ENCODE measurements around the gene DEDD.

The DEDD gene

DNA sequence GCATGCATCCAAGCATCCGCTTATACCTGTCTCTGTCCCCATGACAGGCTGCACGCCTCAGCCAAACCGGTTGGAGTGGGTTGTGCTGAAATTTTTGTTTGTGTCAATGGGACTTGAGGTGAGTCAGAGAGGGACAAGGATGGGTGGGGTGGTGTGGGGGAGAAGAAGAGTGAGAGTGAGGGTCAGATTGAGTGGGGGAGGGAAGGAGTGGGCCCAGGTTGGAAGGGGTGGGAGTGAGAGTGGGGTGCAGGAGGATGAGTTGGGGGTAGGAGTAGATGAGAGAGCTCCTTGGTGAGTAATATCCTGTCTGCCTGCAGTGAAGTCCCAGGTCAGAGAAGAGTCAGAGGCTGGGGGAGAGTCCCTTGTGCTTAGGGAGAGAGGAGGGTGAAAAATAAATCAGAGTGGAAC is 39.8 kb downstream of the DEDD start:
- 0 out of 2 replicates have a peak, but pooled peaks cover 2% of the 10 kb centered on the region for H3K4me1 ChIP-seq (ENCODE audit: control insufficient read depth, insufficient read depth, low read length)

DNA sequence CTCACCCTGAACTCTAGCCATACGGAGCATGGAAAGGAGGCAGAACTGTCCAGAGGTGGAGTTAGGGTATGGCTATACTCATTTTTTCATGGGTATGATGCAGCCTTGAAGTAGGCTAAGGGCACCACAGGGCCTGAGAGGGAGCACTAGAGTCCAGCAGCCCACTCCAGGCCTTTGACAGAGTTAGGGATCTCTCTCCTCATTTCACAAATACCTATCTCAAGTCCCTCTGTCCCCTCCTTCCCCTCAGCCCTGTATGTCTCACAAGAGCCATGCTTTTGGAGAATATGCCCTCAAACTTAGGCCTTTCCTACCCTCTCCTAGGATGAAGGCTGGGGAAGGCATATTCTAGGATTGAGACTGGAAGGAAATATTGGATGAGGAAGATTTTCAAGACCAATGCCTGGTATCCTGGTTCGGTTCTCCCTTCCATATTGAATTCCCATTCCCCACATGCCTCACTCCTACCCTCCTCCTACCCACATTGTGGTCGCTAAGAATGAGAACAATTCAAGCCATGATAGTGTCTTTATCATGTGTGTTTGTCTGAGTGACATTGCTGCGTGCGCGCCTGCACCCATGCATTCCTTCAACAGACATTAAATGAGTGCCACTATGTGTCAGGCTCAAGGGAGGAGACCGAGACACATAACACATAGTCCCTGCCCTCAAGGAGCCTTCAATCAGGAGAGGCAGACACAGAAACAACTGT is 40.5 kb downstream of the DEDD start:
- Histone ChIP-seq H3K27me3 (ENCODE audit: control insufficient read depth, insufficient read depth, low read length) (no peaks in the 10 kb centered on the region), H3K4me1 (ENCODE audit: control insufficient read depth, insufficient read depth, low read length) (0 out of 2 replicates have a peak, but pooled peaks cover 2% of the 10 kb centered on the region), H3K9me3 (ENCODE audit: control insufficient read depth, insufficient read depth, low read length) (no peaks in the 10 kb centered on the region), H3K27ac (ENCODE audit: low read length) (no peak overlapping the region), H3K36me3 (ENCODE audit: control insufficient read depth, insufficient read depth, low read length) (no peaks in the 10 kb centered on the region), H3K4me3 (ENCODE audit: low read length) (no peak overlapping the region)
- no peak for DNase-seq (ENCODE audit: low read depth, low spot score)
- WGBS (ENCODE audit: insufficient coverage, insufficient read length), result no CpG with 5 or more reads among the region's 7 CpGs

More for the DNA sequence above, 39.8 kb downstream of the DEDD start:
- no CpG with 5 or more reads among the region's 3 CpGs for WGBS (ENCODE audit: insufficient coverage, insufficient read length)
- no peak overlapping the region for H3K27ac ChIP-seq (ENCODE audit: low read length)
- H3K9me3 ChIP-seq (ENCODE audit: control insufficient read depth, insufficient read depth, low read length), result no peaks in the 10 kb centered on the region
- H3K27me3 ChIP-seq (ENCODE audit: control insufficient read depth, insufficient read depth, low read length), result no peaks in the 10 kb centered on the region
- no peak for DNase-seq (ENCODE audit: low read depth, low spot score)
- no peak overlapping the region for H3K4me3 ChIP-seq (ENCODE audit: low read length)
- H3K36me3 ChIP-seq (ENCODE audit: control insufficient read depth, insufficient read depth, low read length), result no peaks in the 10 kb centered on the region

DNA sequence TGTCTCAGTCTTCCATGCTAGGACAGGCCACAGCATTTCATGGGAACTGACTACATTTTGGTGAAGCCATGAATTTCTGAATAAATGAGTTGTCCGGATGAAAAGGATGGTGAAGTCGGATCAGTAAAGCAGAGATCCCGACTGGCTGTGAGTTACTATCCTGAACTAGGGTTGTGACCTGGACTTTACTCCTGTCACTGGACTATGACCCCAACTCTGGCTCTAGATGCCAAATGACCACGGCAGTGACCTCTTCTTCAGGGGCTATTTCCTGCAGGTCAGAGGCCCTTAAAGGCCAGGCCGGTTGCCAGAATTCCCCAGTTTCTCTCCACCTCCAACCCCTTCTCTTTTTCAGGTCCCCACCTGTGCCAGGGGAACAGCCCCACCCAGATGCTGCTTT is 41.4 kb downstream of the DEDD start:
- no peaks in the 10 kb centered on the region for H3K36me3 ChIP-seq (ENCODE audit: control insufficient read depth, insufficient read depth, low read length)
- H3K27ac ChIP-seq (ENCODE audit: low read length), result no peak overlapping the region
- H3K4me3 ChIP-seq (ENCODE audit: low read length), result no peak overlapping the region
- whole genome bisulfite sequencing (ENCODE audit: insufficient coverage, insufficient read length), result no CpG with 5 or more reads among the region's 5 CpGs
- no peaks in the 10 kb centered on the region for H3K27me3 ChIP-seq (ENCODE audit: control insufficient read depth, insufficient read depth, low read length)
- DNase-seq (ENCODE audit: low read depth, low spot score), result no peak
- H3K4me1 ChIP-seq (ENCODE audit: control insufficient read depth, insufficient read depth, low read length), result 0 out of 2 replicates have a peak, but pooled peaks cover 2% of the 10 kb centered on the region
- H3K9me3 ChIP-seq (ENCODE audit: control insufficient read depth, insufficient read depth, low read length), result no peaks in the 10 kb centered on the region

DNA sequence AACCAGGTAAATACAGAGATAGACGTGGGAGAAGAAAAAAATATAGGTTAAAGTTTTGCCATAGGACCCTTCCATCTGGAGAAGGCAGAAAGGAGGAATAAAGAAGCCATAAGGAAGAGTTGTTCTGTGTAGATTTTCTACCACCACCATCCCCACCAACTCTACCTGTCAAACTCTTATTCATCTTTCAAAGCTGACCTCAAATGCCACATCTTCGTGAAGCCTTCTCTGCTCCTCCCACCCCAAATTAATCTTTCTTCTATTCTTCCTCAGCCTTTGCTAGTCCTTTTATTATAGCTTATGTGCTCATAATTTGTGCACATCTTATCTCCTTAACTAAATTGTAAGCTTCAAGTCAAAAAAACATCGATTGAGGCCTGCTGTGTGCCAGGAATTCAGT is 41.9 kb downstream of the DEDD start:
- Histone ChIP-seq H3K27ac (ENCODE audit: low read length) (no peak overlapping the region), H3K4me3 (ENCODE audit: low read length) (no peak overlapping the region), H3K27me3 (ENCODE audit: control insufficient read depth, insufficient read depth, low read length) (no peaks in the 10 kb centered on the region), H3K36me3 (ENCODE audit: control insufficient read depth, insufficient read depth, low read length) (no peaks in the 10 kb centered on the region), H3K9me3 (ENCODE audit: control insufficient read depth, insufficient read depth, low read length) (no peaks in the 10 kb centered on the region), H3K4me1 (ENCODE audit: control insufficient read depth, insufficient read depth, low read length) (0 out of 2 replicates have a peak, but pooled peaks cover 2% of the 10 kb centered on the region)
- DNase-seq (ENCODE audit: low read depth, low spot score), result no peak
- WGBS (ENCODE audit: insufficient coverage, insufficient read length), result no CpG with 5 or more reads among the region's 3 CpGs

DNA sequence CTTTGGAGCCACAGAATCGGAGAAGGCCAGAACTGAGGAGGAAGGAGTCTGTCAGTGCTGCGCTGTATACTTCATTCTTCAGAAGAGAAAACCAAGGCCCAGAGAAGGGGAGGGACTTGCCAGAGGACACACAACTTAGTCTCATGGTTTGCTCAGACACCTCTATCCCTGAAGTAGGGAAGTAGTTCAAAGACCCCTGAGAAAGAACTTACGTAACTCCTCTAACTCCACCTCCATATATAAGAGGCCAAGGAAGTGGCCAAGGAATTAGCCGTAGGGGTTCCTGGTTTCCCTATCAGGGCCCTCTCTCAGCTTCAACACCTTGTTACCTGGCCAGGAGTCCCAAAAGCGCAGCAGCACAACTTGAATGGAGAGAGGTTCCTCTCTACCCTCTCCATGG is 42.5 kb downstream of the DEDD start:
- Histone ChIP-seq H3K27ac (ENCODE audit: low read length) (no peak overlapping the region), H3K4me3 (ENCODE audit: low read length) (no peak overlapping the region), H3K36me3 (ENCODE audit: control insufficient read depth, insufficient read depth, low read length) (no peaks in the 10 kb centered on the region), H3K9me3 (ENCODE audit: control insufficient read depth, insufficient read depth, low read length) (no peaks in the 10 kb centered on the region), H3K4me1 (ENCODE audit: control insufficient read depth, insufficient read depth, low read length) (0 out of 2 replicates have a peak, but pooled peaks cover 2% of the 10 kb centered on the region), H3K27me3 (ENCODE audit: control insufficient read depth, insufficient read depth, low read length) (no peaks in the 10 kb centered on the region)
- no CpG with 5 or more reads among the region's 5 CpGs for WGBS (ENCODE audit: insufficient coverage, insufficient read length)
- no peak for DNase-seq (ENCODE audit: low read depth, low spot score)

DNA sequence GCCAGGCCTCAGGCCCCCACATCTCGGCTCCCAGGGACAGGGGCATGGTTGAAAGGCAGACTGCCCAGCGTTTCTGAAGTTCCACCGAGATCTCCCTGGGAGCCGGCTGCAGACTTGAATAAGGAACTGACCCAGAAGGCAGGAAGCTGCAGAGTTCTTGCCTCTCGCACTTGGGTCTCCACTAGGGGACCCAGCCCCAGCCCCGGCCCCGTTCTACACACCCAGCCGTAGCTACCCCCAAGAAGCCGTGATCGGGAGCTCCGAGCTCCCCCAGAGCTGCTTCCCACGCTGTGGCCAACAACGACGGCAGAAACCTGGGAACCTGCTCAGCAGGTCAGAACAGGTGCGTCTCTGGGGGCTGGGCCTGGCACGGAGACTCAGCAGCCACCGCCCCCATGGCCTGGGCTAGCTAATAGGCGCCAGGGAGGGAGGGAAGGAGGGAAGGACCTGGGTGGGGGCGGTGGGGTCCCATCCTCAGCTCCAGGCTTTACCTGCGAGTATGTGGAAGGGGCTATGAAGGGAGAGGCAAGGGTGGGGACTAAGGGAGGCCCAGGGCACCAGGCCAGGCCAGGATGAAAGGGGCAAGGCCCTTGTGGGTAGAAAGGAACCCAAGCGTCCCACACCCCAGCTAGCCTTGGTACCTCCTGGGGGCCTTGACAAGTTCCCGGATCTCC is 43.1 kb downstream of the DEDD start, which contains the start of gene NECTIN4:
NECTIN4 (minus strand) TSS at position 308 of the 674 bp plus-strand sequence; CDS start at position 46, 262 bp downstream.
- Histone ChIP-seq H3K27me3 (ENCODE audit: control insufficient read depth, insufficient read depth, low read length) (no peaks in the 10 kb centered on the region), H3K27ac (ENCODE audit: low read length) (no peak within 1 kb of the TSS), H3K36me3 (ENCODE audit: control insufficient read depth, insufficient read depth, low read length) (no peaks in the 10 kb centered on the region), H3K9me3 (ENCODE audit: control insufficient read depth, insufficient read depth, low read length) (no peaks in the 10 kb centered on the region), H3K4me1 (ENCODE audit: control insufficient read depth, insufficient read depth, low read length) (0 out of 2 replicates have a peak, but pooled peaks cover 2% of the 10 kb centered on the region), H3K4me3 (ENCODE audit: low read length) (no peak within 1 kb of the TSS)
- WGBS (ENCODE audit: insufficient coverage, insufficient read length), result no CpG with 5 or more reads among the region's 22 CpGs
- DNase-seq (ENCODE audit: low read depth, low spot score), result no peak

DNA sequence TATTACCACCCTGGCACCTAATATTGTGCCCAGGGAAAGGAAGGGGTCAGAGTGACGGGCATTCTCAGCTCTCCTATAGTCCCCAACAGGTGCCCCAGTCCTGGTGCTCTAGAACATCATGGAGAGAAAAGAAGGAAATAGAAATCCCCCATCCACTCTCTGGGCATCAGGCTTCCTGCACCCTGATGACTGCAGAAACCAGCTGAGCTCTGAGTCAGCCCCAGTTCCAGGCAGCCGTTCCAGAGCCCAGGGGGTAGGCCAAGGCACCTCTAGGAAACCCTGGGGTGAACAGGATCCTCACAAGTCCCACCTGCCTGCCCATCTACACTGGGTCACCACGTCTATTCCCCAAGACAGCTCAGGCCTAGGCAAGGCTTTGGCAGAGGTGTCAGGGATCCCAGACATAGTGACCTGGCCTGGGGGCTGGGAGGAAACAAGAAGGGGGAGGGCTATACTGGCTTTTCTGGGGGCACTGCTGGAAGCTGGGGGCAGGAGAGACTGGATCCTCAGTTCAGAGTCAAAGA is 43.8 kb downstream of the DEDD start:
- 0 out of 2 replicates have a peak, but pooled peaks cover 2% of the 10 kb centered on the region for H3K4me1 ChIP-seq (ENCODE audit: control insufficient read depth, insufficient read depth, low read length)
- H3K9me3 ChIP-seq (ENCODE audit: control insufficient read depth, insufficient read depth, low read length), result no peaks in the 10 kb centered on the region
- no CpG with 5 or more reads among the region's 3 CpGs for WGBS (ENCODE audit: insufficient coverage, insufficient read length)
- DNase-seq (ENCODE audit: low read depth, low spot score), result no peak
- H3K27ac ChIP-seq (ENCODE audit: low read length), result no peak overlapping the region
- H3K27me3 ChIP-seq (ENCODE audit: control insufficient read depth, insufficient read depth, low read length), result no peaks in the 10 kb centered on the region
- H3K4me3 ChIP-seq (ENCODE audit: low read length), result no peak overlapping the region
- no peaks in the 10 kb centered on the region for H3K36me3 ChIP-seq (ENCODE audit: control insufficient read depth, insufficient read depth, low read length)

DNA sequence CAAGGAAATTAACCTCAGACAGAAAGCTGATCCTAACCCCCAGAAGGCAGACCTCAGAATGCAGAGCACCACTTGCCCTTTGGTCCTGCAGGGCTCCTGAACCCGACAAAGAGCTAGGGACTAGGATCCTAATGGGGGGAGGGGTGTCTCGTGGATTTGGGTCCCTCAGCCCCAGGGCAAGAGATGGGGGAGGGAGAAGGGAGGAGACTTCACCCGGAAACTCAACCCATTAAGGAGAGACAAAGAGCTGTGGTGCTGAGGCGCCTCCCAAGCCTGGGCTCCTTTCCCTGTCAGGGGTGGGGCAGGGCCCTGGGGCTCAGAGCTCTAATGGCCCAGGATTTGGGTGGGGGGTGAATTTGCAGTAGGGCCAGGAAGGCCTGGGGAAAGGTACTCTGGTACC is 46.0 kb downstream of the DEDD start:
- Histone ChIP-seq H3K4me3 (ENCODE audit: low read length) (no peak overlapping the region), H3K9me3 (ENCODE audit: control insufficient read depth, insufficient read depth, low read length) (no peaks in the 10 kb centered on the region), H3K27me3 (ENCODE audit: control insufficient read depth, insufficient read depth, low read length) (no peaks in the 10 kb centered on the region), H3K36me3 (ENCODE audit: control insufficient read depth, insufficient read depth, low read length) (no peaks in the 10 kb centered on the region), H3K27ac (ENCODE audit: low read length) (no peak overlapping the region), H3K4me1 (ENCODE audit: control insufficient read depth, insufficient read depth, low read length) (0 out of 2 replicates have a peak, but pooled peaks cover 2% of the 10 kb centered on the region)
- no CpG with 5 or more reads among the region's 4 CpGs for WGBS (ENCODE audit: insufficient coverage, insufficient read length)
- no peak for DNase-seq (ENCODE audit: low read depth, low spot score)

DNA sequence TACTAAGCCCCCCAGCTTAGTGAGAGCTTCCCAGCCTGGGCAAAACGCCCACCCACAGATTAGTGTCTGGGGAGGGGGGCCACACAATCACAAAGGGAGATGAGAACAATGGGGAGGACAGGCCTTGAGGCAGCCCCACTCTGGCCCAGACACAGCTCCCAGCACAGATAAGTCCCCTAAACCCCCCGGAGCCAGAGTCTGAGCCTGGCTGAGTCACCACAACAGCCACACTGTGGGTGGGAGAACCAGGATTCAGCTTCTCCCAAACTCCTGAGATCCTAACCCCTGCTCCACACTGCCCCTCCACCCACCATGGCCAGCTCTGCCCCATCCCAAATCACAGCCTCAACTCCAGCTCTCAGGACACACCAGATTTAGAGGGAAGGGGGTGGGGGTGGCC is 47.3 kb downstream of the DEDD start:
- H3K9me3 ChIP-seq (ENCODE audit: control insufficient read depth, insufficient read depth, low read length), result no peaks in the 10 kb centered on the region
- no peaks in the 10 kb centered on the region for H3K36me3 ChIP-seq (ENCODE audit: control insufficient read depth, insufficient read depth, low read length)
- WGBS (ENCODE audit: insufficient coverage, insufficient read length), result no CpG with 5 or more reads among the region's 2 CpGs
- H3K27ac ChIP-seq (ENCODE audit: low read length), result no peak overlapping the region
- no peak overlapping the region for H3K4me3 ChIP-seq (ENCODE audit: low read length)
- no peaks in the 10 kb centered on the region for H3K27me3 ChIP-seq (ENCODE audit: control insufficient read depth, insufficient read depth, low read length)
- 0 out of 2 replicates have a peak, but pooled peaks cover 2% of the 10 kb centered on the region for H3K4me1 ChIP-seq (ENCODE audit: control insufficient read depth, insufficient read depth, low read length)
- no peak for DNase-seq (ENCODE audit: low read depth, low spot score)

DNA sequence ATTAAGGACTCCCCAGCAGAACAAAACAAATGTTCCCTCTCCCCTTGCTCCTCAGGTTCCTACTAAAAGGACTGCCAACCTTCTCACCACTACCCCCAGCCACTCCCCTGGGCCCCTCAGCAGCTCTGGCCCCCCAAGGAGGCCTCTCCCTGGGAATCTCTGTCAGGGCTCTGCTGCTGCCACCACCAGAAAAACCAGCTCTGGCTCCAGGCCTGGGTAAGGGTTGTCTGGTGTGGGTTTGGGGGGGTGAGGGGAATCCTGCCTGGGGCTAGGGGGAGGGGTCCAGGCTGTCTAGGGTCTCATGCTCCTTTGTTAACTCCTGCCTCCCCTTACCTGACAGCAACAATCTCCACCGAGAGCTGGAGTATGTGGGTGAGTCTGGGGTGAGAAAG is 47.9 kb downstream of the DEDD start:
- Histone ChIP-seq H3K27me3 (ENCODE audit: control insufficient read depth, insufficient read depth, low read length) (no peaks in the 10 kb centered on the region), H3K36me3 (ENCODE audit: control insufficient read depth, insufficient read depth, low read length) (no peaks in the 10 kb centered on the region), H3K4me3 (ENCODE audit: low read length) (no peak overlapping the region), H3K9me3 (ENCODE audit: control insufficient read depth, insufficient read depth, low read length) (no peaks in the 10 kb centered on the region), H3K4me1 (ENCODE audit: control insufficient read depth, insufficient read depth, low read length) (0 out of 2 replicates have a peak, but pooled peaks cover 2% of the 10 kb centered on the region), H3K27ac (ENCODE audit: low read length) (no peak overlapping the region)
- WGBS (ENCODE audit: insufficient coverage, insufficient read length), result no CpG with 5 or more reads among the region's 1 CpG
- no peak for DNase-seq (ENCODE audit: low read depth, low spot score)
